ENCODE measurements around the gene TLR9.

- TF ChIP-seq CTCF (IDR thresholded peaks at IDR 0.05; ENCODE audit: borderline replicate concordance, extremely low read depth, low read length, poor library complexity, severe bottlenecking) (no peak), EZH2 (IDR thresholded peaks at IDR 0.05; ENCODE audit: borderline replicate concordance, low read depth, low read length, severe bottlenecking) (no peak)
Measured at GRCh38 chr3:52225452-52226228, at the start of gene TLR9.

All from DND-41 (cell line).